Smooth muscle cell (in vitro differentiated cells): ENCODE data around the gene USP5. TPM values are rescaled to one million over a fixed set of nuclear protein-coding genes. Genes with fewer than 3 reads are reported as not detected.
A peak's percentile ranks its signal among the peaks of the same experiment; 100 is the strongest.
"Not testable (repeated sequence)": the region's sequence is repeated elsewhere in the genome, so short reads cannot be mapped to it uniquely, and the experiment has no call there.

Experiments used
- DNase-seq: peaks from one replicate; lab custom pipeline; 2025; ENCODE audit not compliant: unreplicated experiment; lab: John Stamatoyannopoulos, UW
- H2AFZ ChIP-seq: fragments of 200-600 bp; sonication (generic); 2 replicates; pipeline ENCODE4 v1.6.0; 2016; ENCODE audit warnings: antibody characterized with exemption, low read depth, mild to moderate bottlenecking
- H3F3A ChIP-seq: fragments of 200-600 bp; sonication (generic); 2 replicates; pipeline ENCODE4 v1.6.0; 2017; ENCODE audit warnings: antibody characterized with exemption, low read depth
- H3K27ac ChIP-seq: fragments of 200-600 bp; sonication (generic); 2 replicates; pipeline ENCODE4 v1.5.1; 2016; ENCODE audit warnings: low read depth, mild to moderate bottlenecking
- H3K27me3 ChIP-seq: fragments of 200-600 bp; sonication (generic); 2 replicates; pipeline ENCODE4 v1.6.1; 2016; ENCODE audit warnings: low read depth, mild to moderate bottlenecking
- H3K36me3 ChIP-seq: fragments of 200-600 bp; sonication (generic); 2 replicates; pipeline ENCODE4 v1.5.1; 2016; ENCODE audit warnings: low read depth
- H3K4me1 ChIP-seq: fragments of 200-600 bp; sonication (generic); 2 replicates; pipeline ENCODE4 v1.5.1; 2016; ENCODE audit warnings: low read depth
- H3K4me2 ChIP-seq: fragments of 200-600 bp; sonication (generic); 2 replicates; pipeline ENCODE4 v1.6.0; 2016; ENCODE audit warnings: mild to moderate bottlenecking
- H3K4me3 ChIP-seq: fragments of 200-600 bp; sonication (generic); 2 replicates; pipeline ENCODE4 v1.5.1; 2016; ENCODE audit warnings: mild to moderate bottlenecking
- H3K79me2 ChIP-seq: fragments of 200-600 bp; sonication (generic); 2 replicates; pipeline ENCODE4 v1.6.0; 2016; ENCODE audit warnings: low read depth, mild to moderate bottlenecking
- H3K9ac ChIP-seq: fragments of 200-600 bp; sonication (generic); 2 replicates; pipeline ENCODE4 v1.6.0; 2016; ENCODE audit warnings: low read depth
- H3K9me3 ChIP-seq: fragments of 200-600 bp; sonication (generic); replicated peaks from 2 replicates; pipeline ENCODE4 v1.5.1; 2016; ENCODE audit warnings: low read depth
- H4K20me1 ChIP-seq: fragments of 200-600 bp; sonication (generic); 2 replicates; pipeline ENCODE4 v1.6.0; 2016; ENCODE audit warnings: low read depth
- WGBS: methylation state at CpG from one replicate; pipeline ENCODE4 v1.1.7; 2016; ENCODE audit warnings: low lambda C conversion rate; 5-methylcytosine and 5-hydroxymethylcytosine counted together
- polyA plus RNA-seq: library from polyadenylated mRNA; unstranded; fragments of >200 nt; fragmentation: Nextera tagmentation; extraction: Ambion mirVana; gene quantifications from 2 replicates; pipeline ENCODE4 v1.2.1, GENCODE V29; 2016
- total RNA-seq: library from RNA; depleted of rRNA; stranded (reverse); fragments of >200 nt; gene quantifications from 2 replicates; pipeline ENCODE4 v1.2.3, GENCODE V29; 2014
- TF ChIP-seq, protein P1 (sequence below): fragments of 200-600 bp; sonication (generic); IDR thresholded peaks from 2 replicates; pipeline ENCODE4 v1.5.1; 2017; ENCODE audit warnings: borderline replicate concordance, mild to moderate bottlenecking, antibody characterized with exemption; ENCODE audit not compliant: insufficient read depth, poor library complexity, severe bottlenecking

USP5 gene
- total and polyA plus RNA-seq, 2 experiments from 2014 or later = 51.3 to 64.9 TPM

DNA sequence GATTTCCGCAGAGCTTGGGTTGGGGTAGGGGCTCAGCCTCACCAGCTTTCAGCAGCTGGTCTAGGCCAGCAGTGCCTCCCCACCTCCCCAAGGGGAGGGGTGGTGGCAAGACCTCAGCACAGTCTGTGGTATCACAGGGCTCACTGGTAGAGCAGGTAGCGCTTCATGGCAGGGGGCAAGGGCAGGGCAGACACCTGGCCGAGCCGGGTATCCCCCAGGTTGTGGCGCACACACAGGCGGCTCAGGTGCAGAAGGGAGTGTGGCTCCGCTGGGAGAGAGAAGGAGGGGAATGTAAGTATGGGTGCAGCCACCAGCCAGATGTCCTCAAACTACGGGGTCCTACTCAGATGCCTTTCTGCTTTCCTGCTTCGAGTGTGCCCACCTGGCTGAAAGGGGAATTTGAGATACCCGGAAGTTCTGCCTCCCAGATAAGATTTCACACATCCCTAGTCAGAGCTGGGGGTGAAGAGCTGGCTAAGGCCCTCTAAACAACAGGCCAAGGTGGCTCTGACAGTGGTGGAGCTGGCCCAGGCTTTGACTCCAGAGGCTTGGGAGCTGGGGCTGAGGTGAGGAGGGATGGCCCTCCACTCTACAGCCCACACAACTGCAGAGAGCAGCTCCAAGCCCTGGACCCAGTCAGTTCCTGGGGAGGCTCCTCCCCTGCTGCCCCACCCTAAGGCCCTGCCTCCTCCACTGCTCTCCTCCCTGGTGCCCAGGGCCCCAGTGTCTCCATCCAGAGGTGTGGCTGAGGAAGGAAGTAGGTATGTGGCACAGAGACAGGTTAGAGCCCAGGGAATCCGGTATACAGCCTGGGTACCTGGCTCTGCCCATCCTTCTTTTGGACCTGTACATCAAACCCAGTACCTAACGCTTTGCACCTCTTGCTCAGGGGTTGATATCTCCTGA lies 19.4 kb downstream of the USP5 start:
- Histone ChIP-seq H4K20me1 (peaks cover 47% of the 10 kb centered on the region), H3K4me2 (peak overlapping the region; percentile 100), H3K27me3 (no peaks in the 10 kb centered on the region), H3K9ac (no peak overlapping the region), H3F3A (peaks cover 38% of the 10 kb centered on the region), H3K4me1 (peaks cover 8% of the 10 kb centered on the region), H3K27ac (peak overlapping the region; percentile 8), H2AFZ (no peak overlapping the region), H3K9me3 (no peaks in the 10 kb centered on the region), H3K79me2 (peaks cover 20% of the 10 kb centered on the region), H3K36me3 (no peaks in the 10 kb centered on the region), H3K4me3 (peak overlapping the region; percentile 80)
- 87% methylated on average over 12 of the region's 12 CpGs for WGBS
- no peak for DNase-seq
- TF ChIP-seq, protein P1, sequence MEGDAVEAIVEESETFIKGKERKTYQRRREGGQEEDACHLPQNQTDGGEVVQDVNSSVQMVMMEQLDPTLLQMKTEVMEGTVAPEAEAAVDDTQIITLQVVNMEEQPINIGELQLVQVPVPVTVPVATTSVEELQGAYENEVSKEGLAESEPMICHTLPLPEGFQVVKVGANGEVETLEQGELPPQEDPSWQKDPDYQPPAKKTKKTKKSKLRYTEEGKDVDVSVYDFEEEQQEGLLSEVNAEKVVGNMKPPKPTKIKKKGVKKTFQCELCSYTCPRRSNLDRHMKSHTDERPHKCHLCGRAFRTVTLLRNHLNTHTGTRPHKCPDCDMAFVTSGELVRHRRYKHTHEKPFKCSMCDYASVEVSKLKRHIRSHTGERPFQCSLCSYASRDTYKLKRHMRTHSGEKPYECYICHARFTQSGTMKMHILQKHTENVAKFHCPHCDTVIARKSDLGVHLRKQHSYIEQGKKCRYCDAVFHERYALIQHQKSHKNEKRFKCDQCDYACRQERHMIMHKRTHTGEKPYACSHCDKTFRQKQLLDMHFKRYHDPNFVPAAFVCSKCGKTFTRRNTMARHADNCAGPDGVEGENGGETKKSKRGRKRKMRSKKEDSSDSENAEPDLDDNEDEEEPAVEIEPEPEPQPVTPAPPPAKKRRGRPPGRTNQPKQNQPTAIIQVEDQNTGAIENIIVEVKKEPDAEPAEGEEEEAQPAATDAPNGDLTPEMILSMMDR = no peak

DNA sequence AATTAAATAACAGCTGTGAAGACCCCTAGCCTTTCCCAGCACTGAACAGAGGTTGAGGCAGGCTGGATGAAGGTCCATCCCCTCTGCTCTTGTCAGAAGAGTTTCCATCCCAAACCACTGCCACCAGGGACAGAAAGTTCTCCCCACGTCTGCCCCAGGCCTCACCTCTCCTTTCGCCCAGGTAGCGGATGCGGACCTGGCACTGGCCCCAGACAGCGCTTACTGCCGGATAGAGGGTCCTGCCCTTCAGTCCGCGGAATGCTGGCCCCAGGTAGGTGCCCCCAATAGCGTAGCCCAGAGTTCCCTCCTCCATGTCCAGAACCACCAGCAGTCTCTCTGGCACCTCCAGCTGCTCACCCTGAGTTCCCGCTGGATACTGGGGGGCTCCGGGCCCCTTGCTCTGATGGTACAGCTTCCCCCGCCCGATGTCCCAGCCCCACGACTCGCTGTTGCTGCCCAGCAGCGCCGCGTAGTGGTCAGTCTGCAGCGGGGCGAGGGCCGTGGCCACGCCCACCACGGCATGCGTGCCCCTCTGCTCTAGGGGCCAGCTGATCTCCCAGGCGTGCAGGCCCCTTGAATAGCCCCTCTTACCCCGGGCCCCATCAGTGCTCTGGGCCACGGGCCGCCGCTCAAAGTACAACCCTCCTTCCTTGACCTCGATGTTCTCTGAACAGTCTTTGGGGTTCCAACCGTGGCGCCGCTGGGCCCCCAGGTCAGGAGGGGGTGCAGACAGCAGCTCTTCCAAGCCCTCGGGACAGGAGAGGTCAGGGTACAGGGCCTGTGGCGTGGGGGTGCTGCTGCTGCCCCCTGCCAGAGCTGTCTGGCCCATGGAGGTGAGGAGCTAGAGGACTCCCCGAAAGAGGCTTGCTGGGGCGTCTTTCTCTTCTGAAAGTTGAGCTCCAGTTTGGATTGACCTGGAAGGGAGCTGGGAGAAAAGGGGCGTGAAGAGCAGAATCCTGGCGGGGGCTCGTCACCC lies 20.4 kb downstream of the USP5 start:
- Histone ChIP-seq H3K9me3 (no peaks in the 10 kb centered on the region), H3K79me2 (peaks cover 20% of the 10 kb centered on the region), H3K27me3 (no peaks in the 10 kb centered on the region), H3K27ac (peak overlapping the region; percentile 67), H3F3A (peaks cover 38% of the 10 kb centered on the region), H3K36me3 (no peaks in the 10 kb centered on the region), H3K4me1 (peaks cover 8% of the 10 kb centered on the region), H3K4me3 (peak overlapping the region; percentile 80), H4K20me1 (peaks cover 47% of the 10 kb centered on the region), H2AFZ (no peak overlapping the region), H3K9ac (peak overlapping the region; percentile 72), H3K4me2 (peak overlapping the region; percentile 100)
- TF ChIP-seq, protein P1 = peak; percentile 91
- 7% methylated on average over 38 of the region's 40 CpGs for WGBS
- peak; percentile 74 for DNase-seq

GRCh38 chr12:6873094-6874014 lies 21.4 kb downstream of the USP5 start, which contains the start of gene SPSB2:
SPSB2 (minus strand) TSS chr12:6873303; CDS start chr12:6872901, 402 bp downstream.
- Histone ChIP-seq H2AFZ (no peak within 1 kb of the TSS), H3K27me3 (no peaks in the 10 kb centered on the region), H3K4me1 (peaks cover 8% of the 10 kb centered on the region), H4K20me1 (peaks cover 38% of the 10 kb centered on the region), H3K4me2 (peak within 1 kb of the TSS; percentile 100), H3K9ac (peak within 1 kb of the TSS; percentile 72), H3K4me3 (peak within 1 kb of the TSS; percentile 80), H3K27ac (peak within 1 kb of the TSS; percentile 67), H3K36me3 (no peaks in the 10 kb centered on the region), H3K9me3 (no peaks in the 10 kb centered on the region), H3K79me2 (peaks cover 10% of the 10 kb centered on the region), H3F3A (peaks cover 34% of the 10 kb centered on the region)
- TF ChIP-seq, protein P1 = no peak
- peak; percentile 91 for DNase-seq
- WGBS = under 1% methylated on average over 62 of the region's 66 CpGs

DNA sequence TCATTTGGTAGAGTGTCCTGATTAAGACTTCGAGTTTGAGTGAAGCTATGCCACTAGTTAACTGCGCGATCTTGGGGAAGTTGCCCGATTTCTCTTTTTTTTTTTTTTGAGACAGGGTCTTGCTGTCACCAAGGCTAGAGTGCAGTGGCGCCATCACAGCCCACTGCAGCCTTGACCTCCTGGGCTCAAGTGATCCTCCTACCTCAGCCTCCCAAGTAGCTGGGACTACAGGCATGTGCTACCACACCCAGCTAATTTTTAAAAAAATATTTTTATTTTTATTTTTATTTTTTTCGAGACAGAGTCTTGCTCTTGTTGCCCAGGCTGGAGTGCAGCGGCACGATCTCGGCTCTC lies 22.0 kb downstream of the USP5 start:
- H3K4me3 ChIP-seq = peak overlapping the region; percentile 80
- H3F3A ChIP-seq = peaks cover 28% of the 10 kb centered on the region
- WGBS = 65% methylated on average over 9 of the region's 9 CpGs
- H3K4me2 ChIP-seq = peak overlapping the region; percentile 100
- H3K9me3 ChIP-seq, H2AFZ ChIP-seq, H3K79me2 ChIP-seq, H3K36me3 ChIP-seq, H3K4me1 ChIP-seq, H3K27me3 ChIP-seq, H3K9ac ChIP-seq, DNase-seq: not testable (repeated sequence)
- H3K27ac ChIP-seq = peak overlapping the region; percentile 67
- H4K20me1 ChIP-seq = peaks cover 32% of the 10 kb centered on the region

DNA sequence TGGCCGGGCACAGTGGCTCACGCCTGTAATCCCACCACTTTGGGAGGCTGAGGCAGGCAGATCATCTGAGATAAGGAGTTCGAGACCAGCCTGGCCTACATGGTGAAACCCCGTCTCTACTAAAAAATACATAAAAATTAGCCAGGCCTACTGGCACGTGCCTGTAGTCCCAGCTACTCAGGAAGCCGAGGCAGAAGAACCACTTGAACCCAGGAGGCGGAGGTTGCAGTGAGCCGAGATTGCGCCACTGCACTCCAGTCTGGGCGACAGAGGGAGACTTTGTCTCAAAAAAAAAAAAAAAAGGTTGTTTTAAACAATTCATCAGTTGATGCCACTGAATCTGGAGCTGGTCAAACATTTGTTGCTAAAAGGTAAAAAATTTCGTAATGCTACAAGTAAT lies 27.9 kb downstream of the USP5 start:
- H3K4me2 ChIP-seq, H3F3A ChIP-seq, H3K79me2 ChIP-seq, H3K27ac ChIP-seq, H3K36me3 ChIP-seq, H3K9ac ChIP-seq, H4K20me1 ChIP-seq, H3K9me3 ChIP-seq, DNase-seq, H3K4me3 ChIP-seq, H2AFZ ChIP-seq, H3K4me1 ChIP-seq, H3K27me3 ChIP-seq: not testable (repeated sequence)
- 95% methylated on average over 11 of the region's 11 CpGs for WGBS
